ENCODE measurements around the gene CPSF7.
"Not testable (repeated sequence)": the region's sequence is repeated elsewhere in the genome, so short reads cannot be mapped to it uniquely, and the experiment has no call there.

Gene CPSF7

DNA sequence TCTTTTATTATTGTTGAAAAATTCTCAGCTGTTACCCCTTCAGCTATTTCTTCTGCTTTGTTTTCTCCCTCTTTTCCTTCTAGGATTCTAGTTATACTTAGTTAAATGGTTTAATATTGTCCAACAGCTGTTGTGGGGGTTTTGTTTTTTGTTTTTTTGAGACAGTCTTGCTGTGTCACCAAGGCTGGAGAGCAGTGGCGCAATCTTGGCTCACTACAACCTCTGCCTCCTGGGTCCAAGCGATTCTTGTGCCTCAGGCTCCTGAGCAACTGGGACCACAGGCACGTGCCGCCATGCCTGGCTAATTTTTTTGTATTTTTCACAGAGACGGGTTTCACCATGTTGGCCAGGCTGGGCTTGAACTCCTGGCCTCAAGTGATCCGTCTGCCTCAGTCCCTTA lies 12.8 kb upstream of the CPSF7 start:
- in situ Hi-C loops (cut with HindIII; ENCODE audit: low sequenced_read_pairs): no loop called here

DNA sequence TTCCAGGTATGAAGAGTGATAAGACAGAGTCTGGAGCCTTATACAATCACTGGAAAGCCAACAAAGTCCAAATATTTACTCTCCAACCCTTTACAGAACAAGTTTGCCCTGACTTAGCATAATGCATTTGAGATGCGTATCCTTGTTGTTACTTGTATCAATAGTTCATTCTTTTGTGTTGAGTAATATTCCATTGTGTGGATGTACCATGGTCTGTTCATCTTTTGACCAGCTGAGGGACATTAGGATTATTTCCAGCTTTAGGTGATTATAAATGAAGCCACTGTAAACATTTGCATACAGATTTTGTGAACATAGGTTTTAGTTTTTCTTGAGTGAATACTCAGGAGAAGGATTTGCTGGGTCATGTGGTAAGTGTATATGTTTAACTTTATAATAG lies 9.8 kb upstream of the CPSF7 start:
- in situ Hi-C loops (cut with HindIII; ENCODE audit: low sequenced_read_pairs): no loop called here

DNA sequence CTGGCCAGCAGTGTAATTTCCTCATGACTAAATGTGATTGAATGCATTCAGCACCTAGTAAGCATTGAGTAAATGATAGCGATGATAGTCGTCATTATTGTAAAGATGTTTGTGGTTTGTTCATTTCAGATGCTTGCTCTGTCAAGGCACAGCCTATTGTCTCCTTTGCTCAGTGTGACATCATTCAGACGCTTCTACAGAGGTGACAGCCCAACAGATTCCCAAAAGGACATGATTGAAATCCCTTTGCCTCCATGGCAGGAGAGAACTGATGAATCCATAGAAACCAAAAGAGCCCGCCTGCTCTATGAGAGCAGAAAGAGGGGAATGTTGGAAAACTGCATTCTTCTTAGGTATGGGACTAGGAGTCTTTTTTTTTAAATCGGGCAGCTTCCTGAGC lies 7.7 kb upstream of the CPSF7 start:
- in situ Hi-C loops (cut with HindIII; ENCODE audit: low sequenced_read_pairs): no loop called here

DNA sequence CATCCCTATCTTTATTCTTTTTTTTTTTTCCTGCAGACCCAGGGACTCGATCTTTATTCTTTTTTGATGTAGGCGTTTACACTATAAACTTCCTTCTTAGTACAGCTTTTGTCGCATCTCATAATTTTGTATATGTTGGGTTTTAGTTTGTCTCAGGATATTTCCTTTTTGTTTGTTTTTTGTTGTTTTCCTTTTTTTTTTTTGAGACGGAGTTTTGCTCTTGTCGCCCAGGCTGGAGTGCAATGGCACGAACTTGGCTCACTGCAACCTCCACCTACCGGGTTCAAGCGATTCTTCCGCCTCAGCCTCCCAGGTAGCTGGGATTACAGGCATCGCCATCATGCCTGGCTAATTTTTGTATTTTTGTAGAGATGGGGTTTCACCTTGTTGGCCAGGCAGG lies 1.1 kb upstream of the CPSF7 start:
- in situ Hi-C loops (cut with HindIII; ENCODE audit: low sequenced_read_pairs): not testable (repeated sequence)

DNA sequence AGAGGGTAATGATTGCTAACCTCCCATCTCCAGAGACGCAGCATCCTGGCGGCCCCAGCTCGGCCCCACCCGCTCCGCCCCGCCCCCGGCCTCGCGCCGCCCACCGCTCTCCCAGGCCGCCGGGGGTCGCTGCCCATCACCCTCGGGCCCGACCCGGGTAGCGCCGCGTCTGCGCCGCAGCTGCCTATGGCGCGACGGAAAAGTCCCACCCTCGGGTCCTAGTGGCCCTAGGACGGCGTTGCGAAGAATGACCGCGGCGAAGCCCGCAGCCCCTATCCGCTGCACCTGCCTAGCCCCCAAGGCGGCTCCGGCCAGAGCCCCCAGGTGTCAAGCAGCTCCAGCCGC lies 457 bp downstream of the CPSF7 start:
- in situ Hi-C loops (cut with HindIII; ENCODE audit: low sequenced_read_pairs): no loop called here

DNA sequence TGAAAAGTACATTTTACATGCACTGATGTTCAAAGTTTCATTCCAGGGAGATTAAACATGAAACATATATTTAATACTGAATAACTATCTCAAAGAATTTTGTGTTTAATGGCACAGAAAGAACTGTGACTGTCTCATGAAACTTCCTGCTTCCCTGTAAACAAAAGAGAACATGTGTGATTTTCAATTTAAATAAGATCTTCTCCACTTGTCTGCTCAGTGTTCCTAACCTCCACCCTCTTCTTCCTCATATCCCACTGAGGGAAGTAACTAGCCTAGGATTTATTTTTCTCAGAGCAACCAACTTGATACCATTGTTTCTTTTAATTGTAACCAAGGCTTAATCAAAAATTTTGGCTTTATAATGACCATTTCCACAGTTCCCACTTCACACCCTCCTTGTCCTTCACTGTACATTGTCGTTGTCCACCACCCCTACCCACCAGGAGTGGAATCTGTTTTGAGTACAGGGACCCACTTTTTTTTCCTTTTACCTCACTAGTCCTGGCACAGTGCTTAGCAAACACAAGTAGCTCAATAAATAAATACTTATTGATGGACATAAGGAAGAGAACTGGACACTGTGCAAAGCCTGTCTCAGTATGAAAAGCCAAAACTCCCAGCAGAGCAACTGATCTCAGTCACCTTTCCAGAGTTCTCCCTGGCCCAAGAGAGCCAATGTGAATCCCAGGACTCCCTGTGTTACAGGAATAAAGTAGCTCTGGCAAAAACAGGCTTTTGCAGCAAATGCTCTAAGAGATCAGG lies 4.2 kb downstream of the CPSF7 start:
- in situ Hi-C loops (cut with HindIII; ENCODE audit: low sequenced_read_pairs): no loop called here

DNA sequence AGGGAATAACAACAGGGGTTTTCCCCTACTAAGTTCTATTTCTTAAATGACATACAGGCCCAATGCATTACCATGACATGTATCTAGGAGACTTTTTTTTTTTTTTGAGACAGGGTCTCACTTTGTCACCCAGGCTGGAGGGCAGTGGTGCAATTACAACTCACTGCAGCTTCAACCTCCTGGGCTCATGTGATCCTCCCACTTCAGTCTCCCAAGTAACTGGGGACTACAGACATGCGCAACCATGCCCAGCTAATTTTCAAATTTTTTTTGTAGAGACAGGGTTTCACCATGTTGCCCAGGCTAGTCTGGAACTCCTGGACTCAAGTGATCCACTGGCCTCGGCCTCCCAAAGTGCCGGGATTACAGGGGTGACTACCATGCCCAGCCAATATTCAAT lies 7.5 kb downstream of the CPSF7 start:
- in situ Hi-C loops (cut with HindIII; ENCODE audit: low sequenced_read_pairs): no loop called here

DNA sequence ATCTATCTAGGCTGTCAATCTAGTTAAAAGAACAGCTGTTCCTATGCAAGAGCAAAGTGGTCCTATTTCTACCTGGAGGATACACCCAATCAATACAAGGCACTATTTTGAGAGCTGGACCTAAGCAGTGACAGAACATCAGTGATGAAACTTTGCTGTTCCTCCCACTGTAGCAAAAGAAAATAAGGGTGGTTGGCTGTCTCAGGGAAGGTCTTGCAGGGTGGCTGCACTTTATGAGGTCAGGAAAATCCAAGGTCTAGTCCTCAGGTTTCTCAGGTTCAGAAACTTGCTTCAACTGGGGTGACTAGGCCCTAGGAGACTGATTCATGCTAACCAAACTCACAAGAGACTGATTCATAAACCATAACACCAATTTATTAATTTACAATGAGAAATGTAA lies 11.6 kb downstream of the CPSF7 start:
- in situ Hi-C loops (cut with HindIII; ENCODE audit: low sequenced_read_pairs): no loop called here

DNA sequence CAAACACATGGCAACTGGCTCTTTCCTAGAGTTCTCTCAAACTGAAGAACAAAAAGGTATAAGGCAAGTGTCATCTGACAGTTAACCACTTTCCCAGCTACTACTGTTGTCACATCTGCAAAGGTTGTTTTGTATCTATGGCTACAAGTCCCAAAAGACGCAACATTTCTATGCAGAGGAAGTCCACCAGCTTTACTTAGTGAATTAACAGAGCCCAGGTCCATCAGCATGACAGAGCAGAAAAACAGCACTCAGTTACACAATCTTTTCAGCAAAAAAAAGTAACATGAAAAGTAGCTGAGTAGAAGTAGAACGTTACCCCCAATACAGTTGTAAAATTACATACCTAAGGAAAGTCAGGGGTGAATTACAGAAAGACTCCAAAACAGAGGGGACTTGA lies 12.1 kb downstream of the CPSF7 start:
- in situ Hi-C loops (cut with HindIII; ENCODE audit: low sequenced_read_pairs): no loop called here

DNA sequence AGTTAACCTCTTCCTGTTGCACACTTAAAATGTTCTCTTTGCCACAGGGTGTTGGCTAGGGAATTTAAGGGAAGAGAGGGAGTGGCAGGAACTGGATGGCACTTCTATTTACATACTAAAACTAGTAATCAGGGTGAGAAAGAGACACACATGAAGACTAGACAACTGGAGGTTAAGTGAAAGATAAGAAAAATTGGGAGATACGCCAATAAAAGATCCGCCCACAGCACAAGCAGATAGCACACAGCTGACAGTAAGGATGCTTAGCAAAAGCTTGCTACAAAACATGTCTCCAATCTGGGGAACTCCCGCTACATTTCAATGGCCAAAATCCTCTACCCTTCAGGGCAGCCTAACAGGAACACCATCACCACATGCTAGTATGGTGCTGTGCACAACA lies 12.8 kb downstream of the CPSF7 start:
- in situ Hi-C loops (cut with HindIII; ENCODE audit: low sequenced_read_pairs): no loop called here

DNA sequence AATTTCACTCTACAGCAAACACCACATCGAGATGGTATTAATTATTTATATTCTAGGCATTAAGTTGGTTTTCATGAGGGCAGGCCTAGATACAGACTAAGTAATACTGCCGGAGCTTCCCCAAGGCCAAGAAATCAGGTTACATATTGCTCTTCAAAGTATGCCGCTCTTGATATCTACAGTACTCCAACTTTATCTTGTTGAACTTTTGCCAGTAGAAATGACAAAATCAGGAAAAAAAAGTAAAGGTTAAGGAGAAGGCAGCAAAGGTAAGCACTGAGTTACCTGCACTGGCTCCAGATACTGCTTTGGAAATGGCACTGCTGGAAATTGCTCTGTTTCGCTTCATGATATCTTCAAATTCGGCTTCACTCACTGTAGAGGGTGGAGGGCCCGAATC lies 14.4 kb downstream of the CPSF7 start:
- in situ Hi-C loops (cut with HindIII; ENCODE audit: low sequenced_read_pairs): no loop called here

DNA sequence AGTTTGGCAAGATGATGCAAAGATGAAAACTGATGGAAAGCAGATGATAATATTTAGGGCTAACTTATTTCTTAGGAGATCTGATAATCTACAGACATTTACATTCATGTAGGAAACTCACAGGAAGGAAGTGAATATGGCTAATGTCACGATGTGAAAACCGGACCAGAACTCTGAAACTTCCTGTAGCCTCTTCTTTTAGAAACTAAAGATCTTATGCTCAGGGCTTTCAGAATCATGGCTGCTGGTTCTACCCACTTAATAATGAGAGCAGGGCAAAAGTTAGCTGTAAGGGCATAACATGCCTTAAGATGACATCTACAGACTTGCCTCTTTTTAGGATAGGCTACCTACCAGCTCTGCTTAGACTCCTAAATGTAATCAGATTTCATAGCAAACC lies 15.2 kb downstream of the CPSF7 start:
- in situ Hi-C loops (cut with HindIII; ENCODE audit: low sequenced_read_pairs): no loop called here

DNA sequence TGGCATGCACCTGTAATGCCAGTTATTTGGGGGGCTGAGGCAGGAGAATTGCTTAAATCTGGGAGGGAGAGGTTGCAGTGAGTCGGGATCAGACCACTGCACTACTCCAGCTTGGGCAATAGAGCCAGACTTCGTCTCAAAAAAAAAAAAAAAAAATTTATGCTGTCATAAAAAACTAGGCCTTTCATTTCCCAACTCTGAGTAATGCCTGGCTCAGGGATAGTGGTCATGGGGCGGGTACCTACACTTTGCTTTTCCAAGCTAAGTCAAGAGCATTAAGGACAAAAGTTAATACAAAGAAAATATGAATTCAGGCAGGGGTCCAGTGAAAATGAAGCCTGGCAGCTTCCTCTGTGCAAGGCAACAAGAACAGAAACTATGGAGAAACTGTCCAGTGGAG lies 16.3 kb downstream of the CPSF7 start:
- in situ Hi-C loops (cut with HindIII; ENCODE audit: low sequenced_read_pairs): no loop called here

DNA sequence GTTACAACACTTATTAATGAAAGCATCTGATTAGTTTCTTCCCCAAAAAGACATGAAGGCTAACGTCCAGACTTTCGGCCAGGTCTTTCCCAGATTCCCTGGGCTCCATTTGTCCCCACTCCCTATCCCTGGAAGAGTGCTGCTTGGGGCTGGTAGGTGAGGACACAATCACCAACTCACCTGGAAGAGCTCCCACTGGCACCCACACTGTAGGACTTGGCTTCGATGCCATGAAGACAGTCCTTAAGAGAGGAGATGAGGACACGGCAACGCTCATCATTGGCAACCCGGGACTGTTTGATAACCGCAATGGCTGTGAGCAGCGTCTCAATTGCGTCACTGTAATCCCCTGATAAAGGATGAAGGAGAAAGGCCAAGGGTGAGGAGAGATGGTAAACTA lies 18.2 kb downstream of the CPSF7 start:
- in situ Hi-C loops (cut with HindIII; ENCODE audit: low sequenced_read_pairs): no loop called here

DNA sequence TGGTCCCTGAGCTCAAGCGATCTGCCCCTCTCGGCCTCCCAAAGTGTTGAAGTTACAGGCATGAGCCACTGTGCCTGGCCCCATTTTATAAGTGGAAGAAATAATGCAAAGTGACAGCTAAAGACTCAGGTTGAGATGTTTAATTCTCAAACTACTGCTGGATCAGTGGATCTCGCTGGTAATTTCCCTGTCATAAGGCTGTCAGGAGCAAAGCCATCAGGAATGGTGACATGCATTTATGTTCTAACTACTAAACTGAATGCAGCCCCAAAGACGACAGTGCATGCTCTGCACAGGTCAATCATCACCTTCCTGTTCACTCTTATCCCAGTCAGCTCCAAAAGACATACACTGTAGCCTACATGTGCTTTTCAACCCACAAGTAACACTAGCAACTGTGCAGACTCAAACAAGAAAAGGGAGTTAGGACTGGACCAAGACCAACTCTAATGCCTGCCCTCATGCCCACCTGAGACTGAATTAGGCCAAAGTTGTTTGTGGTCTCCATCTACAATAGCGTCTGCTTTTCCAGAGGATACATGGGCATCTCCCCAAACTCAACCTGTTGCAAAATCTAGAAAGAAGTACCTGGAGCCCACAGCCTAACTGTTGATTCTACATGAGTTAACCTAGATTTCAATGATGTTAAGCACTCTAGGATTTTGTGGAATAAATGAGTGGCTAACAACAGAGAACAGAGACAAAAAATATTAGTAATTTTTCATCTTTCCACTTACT lies 22.6 kb downstream of the CPSF7 start:
- in situ Hi-C loops (cut with HindIII; ENCODE audit: low sequenced_read_pairs): no loop called here

DNA sequence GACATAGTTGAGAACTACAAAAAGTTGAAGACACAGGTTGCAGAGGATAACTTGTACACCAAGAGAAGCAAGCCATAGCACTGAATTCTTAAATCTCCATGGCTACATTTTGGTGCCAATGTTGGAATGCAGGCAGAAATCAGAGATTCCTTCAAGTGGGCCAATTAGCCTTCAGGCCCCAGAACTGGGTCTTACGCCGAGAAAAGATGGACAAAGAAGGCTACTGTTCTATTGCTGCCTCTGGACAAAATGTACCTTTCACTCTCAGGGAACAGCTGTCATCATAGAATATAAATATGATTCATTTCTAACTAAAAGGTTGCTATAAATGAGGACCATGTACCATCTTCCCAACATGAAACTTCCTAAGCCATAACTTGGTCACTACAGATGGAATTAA lies 23.7 kb downstream of the CPSF7 start:
- in situ Hi-C loops (cut with HindIII; ENCODE audit: low sequenced_read_pairs): no loop called here

DNA sequence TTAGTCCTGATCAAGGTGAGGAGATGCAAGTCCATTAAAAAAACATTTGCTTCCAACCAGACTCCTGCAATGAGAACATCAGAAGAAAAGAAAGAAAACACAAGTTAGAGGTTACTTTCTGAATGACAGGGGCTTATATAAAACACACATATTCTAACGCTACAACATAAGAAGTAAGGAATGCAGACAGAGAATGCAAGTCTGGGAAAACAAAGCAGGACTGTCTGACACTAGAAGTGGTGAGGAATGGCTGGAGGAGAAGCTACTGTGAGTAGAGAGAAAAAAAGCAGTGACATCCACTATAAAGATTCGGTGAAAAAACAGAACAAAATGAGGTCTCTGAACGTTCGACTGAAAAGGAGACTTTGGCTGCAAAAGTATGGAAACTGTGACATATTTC lies 25.1 kb downstream of the CPSF7 start:
- in situ Hi-C loops (cut with HindIII; ENCODE audit: low sequenced_read_pairs): no loop called here

DNA sequence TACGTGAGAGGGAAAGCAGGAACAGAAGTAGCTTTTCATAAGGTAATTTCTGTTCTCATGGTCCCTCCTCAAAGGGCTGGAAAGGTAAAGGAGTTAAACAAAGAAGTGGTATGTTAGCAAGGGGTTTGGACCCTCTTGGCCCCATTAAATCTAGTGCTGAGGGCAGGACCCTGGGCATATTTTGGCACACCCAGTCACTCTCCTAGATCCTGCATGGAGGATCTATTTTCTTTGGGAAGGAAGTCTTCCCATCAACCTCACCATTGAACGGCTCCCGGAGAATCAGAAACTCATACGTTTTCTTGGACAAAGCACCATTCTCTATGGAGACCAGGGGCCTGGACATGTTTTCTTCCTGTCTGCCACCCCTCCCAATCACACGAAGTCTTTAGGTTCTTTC lies 25.7 kb downstream of the CPSF7 start:
- in situ Hi-C loops (cut with HindIII; ENCODE audit: low sequenced_read_pairs): no loop called here

DNA sequence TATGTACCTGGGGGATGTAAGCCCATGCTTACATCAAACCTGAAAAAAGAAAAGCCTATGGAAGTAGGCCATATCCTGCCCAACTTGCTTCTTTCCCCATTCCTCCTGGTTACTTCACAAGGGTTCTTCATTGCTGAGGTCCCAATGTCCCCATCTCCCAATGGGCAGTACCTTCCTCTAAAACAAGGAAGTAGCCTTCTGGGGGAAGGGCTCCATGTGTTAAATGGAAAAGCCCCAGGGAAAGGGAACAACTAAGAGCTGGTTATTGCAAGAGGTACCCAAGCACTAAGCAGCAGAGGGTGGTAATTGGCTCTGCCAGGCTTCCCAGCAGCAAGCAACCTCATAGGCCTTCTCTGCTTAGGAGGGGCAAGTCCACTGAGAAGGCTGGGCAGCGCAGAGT lies 26.1 kb downstream of the CPSF7 start:
- in situ Hi-C loops (cut with HindIII; ENCODE audit: low sequenced_read_pairs): no loop called here

DNA sequence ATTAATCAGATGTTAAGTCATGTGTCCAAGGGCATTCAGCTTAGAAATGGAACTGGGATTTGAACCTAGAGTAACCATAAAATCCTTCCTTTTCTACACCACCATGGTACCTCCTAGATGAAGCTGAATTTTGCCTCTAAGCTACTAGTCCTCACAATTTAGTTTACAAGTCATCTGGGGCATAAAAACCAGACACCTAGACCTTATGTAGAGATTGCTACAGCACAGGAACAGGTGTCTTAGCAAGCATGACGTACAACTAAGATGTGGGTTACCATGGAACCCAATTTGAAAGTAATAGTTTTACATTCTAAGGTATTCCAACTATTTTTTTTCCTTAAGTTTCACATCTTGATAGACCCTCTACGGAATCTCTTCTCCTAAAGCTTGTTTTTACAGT lies 28.2 kb downstream of the CPSF7 start:
- in situ Hi-C loops (cut with HindIII; ENCODE audit: low sequenced_read_pairs): no loop called here

DNA sequence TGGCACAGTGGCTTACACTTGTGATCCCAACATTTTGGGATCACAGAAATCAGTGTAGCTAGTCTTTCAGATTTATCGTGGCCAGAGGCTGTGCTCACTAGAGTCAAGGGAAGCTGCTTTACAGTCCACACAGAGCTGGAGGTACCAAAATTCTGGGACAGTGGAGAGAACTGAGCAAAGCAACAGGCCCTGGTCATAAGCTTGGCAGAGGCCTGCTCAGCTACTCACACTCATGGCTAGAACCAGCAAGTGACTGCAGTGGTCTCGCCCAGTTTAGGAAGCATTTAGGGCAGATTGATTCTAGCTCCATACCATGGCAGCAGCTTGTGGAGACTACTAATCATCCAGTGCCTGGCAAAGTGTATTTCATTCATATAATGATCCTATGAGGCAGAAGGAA lies 28.6 kb downstream of the CPSF7 start:
- in situ Hi-C loops (cut with HindIII; ENCODE audit: low sequenced_read_pairs): no loop called here

DNA sequence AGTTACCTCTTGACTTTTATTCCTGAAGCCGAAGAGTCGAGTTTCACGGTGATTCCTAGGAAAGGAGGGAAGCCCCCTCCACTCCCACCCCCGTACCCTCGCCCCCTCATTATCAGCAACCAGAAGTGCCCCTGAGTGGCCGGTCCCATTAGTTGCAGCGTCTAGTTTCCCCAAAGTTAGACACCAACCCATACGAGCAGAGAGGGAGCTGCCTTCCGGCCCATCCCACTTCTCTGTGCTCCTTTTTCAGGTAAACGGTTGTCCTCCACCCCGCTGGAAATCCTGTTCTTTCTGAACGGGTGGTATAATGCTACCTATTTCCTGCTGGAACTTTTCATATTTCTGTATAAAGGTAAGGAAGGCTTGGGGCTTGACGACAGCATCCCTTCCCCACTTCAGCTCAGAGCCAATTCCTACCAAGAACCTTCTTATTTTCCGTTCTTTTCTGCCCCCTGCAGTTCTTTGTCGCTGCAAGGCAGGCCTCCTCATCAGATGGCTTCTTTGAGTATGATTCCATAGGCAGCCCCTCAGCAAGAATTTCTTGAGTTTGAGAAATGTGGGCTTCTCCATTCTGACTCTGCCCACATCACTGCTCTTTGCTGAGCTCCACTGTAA lies 36.7 kb downstream of the CPSF7 start:
- in situ Hi-C loops (cut with HindIII; ENCODE audit: low sequenced_read_pairs): no loop called here

Data from DLD1 (cell line).